K562 (cell line): ENCODE results near the gene SYF2. TPM values are rescaled to one million over a fixed set of nuclear protein-coding genes. Genes with fewer than 3 reads are reported as not detected.

Experiments used
- ADNP ChIP-seq: fragments of 200-800 bp; sonication (Bioruptor generic); IDR thresholded peaks from 2 replicates; pipeline ENCODE4 v1.6.1; 2016; ENCODE audit warnings: missing genetic modification characterization, missing compliant biosample characterization
- ATF4 ChIP-seq: fragments of 450-650 bp; formaldehyde crosslinking; IDR thresholded peaks from 2 replicates; pipeline ENCODE4 v1.4.0; 2022; ENCODE audit warnings: mild to moderate bottlenecking, moderate library complexity
- BRF1 ChIP-seq: IDR thresholded peaks from 3 replicates; pipeline ENCODE4 v1.6.1; 2011; ENCODE audit warnings: borderline replicate concordance, mild to moderate bottlenecking; ENCODE audit not compliant: insufficient read length; ENCODE audit errors: extremely low read depth
- ETS1 ChIP-seq: conservative IDR thresholded peaks from 2 replicates; pipeline ENCODE4 v1.6.1; 2011; ENCODE audit warnings: low read depth, mild to moderate bottlenecking, low read length; ENCODE audit not compliant: control insufficient read depth
- NEUROD1 ChIP-seq: fragments of 150-350 bp; IDR thresholded peaks from 2 replicates; pipeline ENCODE4 v1.6.1; 2014; ENCODE audit warnings: borderline replicate concordance, low read length, low read depth; ENCODE audit not compliant: partially characterized antibody
- NR2C1 ChIP-seq, 2 experiments: fragments of 450-650 bp; IDR thresholded peaks; 2 replicates each; pipeline ENCODE4 v1.6.1; 2017; ENCODE audit warnings: mild to moderate bottlenecking in 2 of 2, antibody characterized with exemption in 1 of 2, inconsistent platforms in 1 of 2, missing compliant biosample characterization in 1 of 2, missing genetic modification characterization in 1 of 2
- PHF21A ChIP-seq: fragments of 450-650 bp; IDR thresholded peaks from 2 replicates; pipeline ENCODE4 v1.6.1; 2017; ENCODE audit warnings: low read depth, borderline replicate concordance
- POLR2B ChIP-seq: fragments of 450-650 bp; IDR thresholded peaks from 2 replicates; pipeline ENCODE4 v1.6.1; 2018; ENCODE audit warnings: low read depth; ENCODE audit not compliant: partially characterized antibody
- RFX7 ChIP-seq: fragments of 250-450 bp; sonication (Bioruptor Pico); IDR thresholded peaks from 2 replicates; pipeline ENCODE4 v1.5.1; 2021; ENCODE audit warnings: mild to moderate bottlenecking
- TOE1 ChIP-seq, 2 experiments: fragments of 450-650 bp in 1 of 2; sonication (generic) in 1 of 2; formaldehyde crosslinking in 1 of 2; IDR thresholded peaks; 2 replicates each; pipeline versions ENCODE4 v1.7.1 to v1.8.0; 2016 to 2022; ENCODE audit warnings: borderline replicate concordance in 2 of 2, mild to moderate bottlenecking in 2 of 2, antibody characterized with exemption in 1 of 2, inconsistent platforms in 1 of 2, low read depth in 1 of 2, missing genetic modification reagents in 1 of 2, moderate library complexity in 1 of 2
- ZBTB2 ChIP-seq: fragments of 450-650 bp; IDR thresholded peaks from 2 replicates; pipeline ENCODE4 v1.6.1; 2016; ENCODE audit warnings: antibody characterized with exemption
- ZBTB40 ChIP-seq, 2 experiments: fragments of 450-650 bp in 1 of 2; sonication (generic) in 1 of 2; formaldehyde crosslinking in 1 of 2; IDR thresholded peaks; 2 replicates each; pipeline versions ENCODE4 v1.7.1 to v1.9.0; 2016 to 2022; ENCODE audit warnings: inconsistent platforms in 1 of 2, mild to moderate bottlenecking in 1 of 2, missing genetic modification reagents in 1 of 2
- ZNF444 ChIP-seq: fragments of 250-450 bp; sonication (Bioruptor Pico); IDR thresholded peaks from 2 replicates; pipeline ENCODE4 v1.4.0; 2020; ENCODE audit warnings: mild to moderate bottlenecking, moderate library complexity
- ZNF75A ChIP-seq: fragments of 450-650 bp; formaldehyde crosslinking; IDR thresholded peaks from 2 replicates; pipeline ENCODE4 v1.4.0; 2020; ENCODE audit warnings: mild to moderate bottlenecking
- polyA plus RNA-seq, 8 experiments: library from polyadenylated mRNA; depleted of rRNA in 4 of 8; stranded (reverse) in 5 of 8; unstranded in 3 of 8; fragments of >200 nt; fragmentation: Nextera tagmentation in 2 of 8; fragmentation: Illumina TruSeq in 1 of 8; extraction: Ambion mirVana in 2 of 8; extraction: Trizol in 1 of 8; gene quantifications; 2 replicates each; pipeline versions ENCODE4 v1.2.1 to v1.2.3, GENCODE V29; 2011 to 2014; ENCODE audit warnings: inconsistent platforms in 1 of 8, missing spikeins in 1 of 8
- total RNA-seq, 7 experiments: library from RNA; depleted of rRNA in 6 of 7; stranded (reverse); fragments of >200 nt in 6 of 7; fragmentation: Illumina TruSeq in 2 of 7; extraction: Trizol in 2 of 7; gene quantifications; 2 replicates each; pipeline versions ENCODE4 v1.2.1 to v1.2.3, GENCODE V29; 2011 to 2021; ENCODE audit warnings: low replicate concordance in 1 of 7

SYF2 gene
- total and polyA plus RNA-seq, 9 of the 15 experiments (the other 6 are each of a cell fraction or from before 2014, with no cell fraction given), result 20.9 to 69.0 (median 43.2) TPM

GRCh38 chr1:25246600-25247023 lies 14.3 kb upstream of the SYF2 start (continued):
- TF ChIP-seq TOE1 (IDR thresholded peaks at IDR 0.05; ENCODE audit: borderline replicate concordance) (no peak), TOE1 (CRISPR knock-in tag; IDR thresholded peaks at IDR 0.05; ENCODE audit: borderline replicate concordance, low read depth) (no peak), ZBTB40 (IDR thresholded peaks at IDR 0.05) (no peak), ZBTB40 (CRISPR knock-in tag; IDR thresholded peaks at IDR 0.05) (no peak; the same call in 1 of the 2 replicates), BRF1 (no peak), ZNF75A (CRISPR knock-in tag) (no peak), RFX7 (CRISPR knock-in tag) (no peak), ZNF444 (CRISPR knock-in tag) (no peak), NEUROD1 (no peak), ETS1 (no peak), ATF4 (CRISPR knock-in tag) (no peak), ADNP (tag) (no peak), POLR2B (no peak), PHF21A (no peak), NR2C1 (IDR thresholded peaks at IDR 0.05) (no peak), NR2C1 (tag; IDR thresholded peaks at IDR 0.05) (no peak), ZBTB2 (peak; percentile 77; the same call in 1 of the 2 replicates)
